Measurements from ENCODE around the gene FAIM2. TPM values are rescaled to one million over a fixed set of nuclear protein-coding genes. Genes with fewer than 3 reads are reported as not detected.

FAIM2 gene
- 0.04 TPM for total RNA-seq

DNA sequence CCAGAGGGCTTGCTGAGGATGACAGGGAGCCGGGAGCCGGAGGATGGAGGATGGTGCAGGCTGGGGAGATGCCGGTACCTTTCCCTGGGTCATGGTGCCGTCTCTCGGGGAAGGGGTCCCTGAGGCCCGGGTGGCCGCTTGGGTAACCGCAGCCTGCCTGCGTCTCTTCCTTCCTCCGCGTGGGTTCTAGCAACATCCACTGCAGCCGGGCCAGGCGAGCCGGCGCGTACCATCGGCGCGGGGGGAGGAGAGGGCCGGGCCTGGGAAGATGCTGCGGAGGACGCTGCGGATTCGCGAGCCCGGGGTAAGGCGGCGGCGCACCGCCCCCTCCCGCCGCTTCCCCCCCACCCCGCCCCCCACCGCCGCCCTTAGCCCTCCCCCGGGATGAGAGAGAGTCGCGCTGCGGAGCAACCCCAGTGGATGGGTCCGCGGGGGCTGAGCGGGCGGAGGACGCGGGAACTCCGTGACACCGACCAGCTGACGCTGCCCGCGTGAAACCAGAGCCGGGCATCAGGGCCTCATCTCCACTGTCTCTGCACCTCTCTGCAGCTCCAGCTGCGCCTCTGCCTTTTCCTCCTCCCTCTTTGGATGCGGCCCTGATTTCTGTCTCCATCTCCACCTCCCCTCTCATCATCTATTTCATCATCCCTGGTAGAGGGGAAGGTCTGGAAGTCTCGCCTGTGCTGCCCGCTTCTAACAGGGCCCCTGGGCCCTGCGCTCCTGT, at the start of gene FAIM2:
TSS of gene FAIM2 (minus strand) at position 201 of the 724 bp plus-strand sequence. CDS start at position 93, 108 bp downstream.
- peak; percentile 19 for ATAC-seq

DNA sequence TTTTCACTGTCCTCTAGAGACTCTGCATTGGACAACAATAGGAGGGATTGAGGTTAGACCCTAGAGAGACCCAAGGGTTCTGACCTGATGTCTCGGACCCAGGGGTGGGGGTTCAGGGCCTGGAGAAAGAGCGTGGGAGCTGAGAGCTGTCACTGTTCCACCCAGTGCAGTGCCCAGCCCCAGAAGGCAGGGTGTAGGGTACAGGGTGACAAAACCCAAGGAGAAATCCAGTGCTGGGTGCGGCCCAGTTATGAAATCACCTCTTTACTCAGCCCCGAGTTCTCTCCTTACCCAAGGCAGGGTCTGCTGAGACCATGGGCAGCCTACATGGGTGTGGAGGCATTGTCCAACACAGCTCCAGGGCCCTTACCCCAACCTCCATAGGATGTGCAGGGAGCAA, 49.5 kb upstream of the FAIM2 start:
- peak; percentile 63 for ATAC-seq

DNA sequence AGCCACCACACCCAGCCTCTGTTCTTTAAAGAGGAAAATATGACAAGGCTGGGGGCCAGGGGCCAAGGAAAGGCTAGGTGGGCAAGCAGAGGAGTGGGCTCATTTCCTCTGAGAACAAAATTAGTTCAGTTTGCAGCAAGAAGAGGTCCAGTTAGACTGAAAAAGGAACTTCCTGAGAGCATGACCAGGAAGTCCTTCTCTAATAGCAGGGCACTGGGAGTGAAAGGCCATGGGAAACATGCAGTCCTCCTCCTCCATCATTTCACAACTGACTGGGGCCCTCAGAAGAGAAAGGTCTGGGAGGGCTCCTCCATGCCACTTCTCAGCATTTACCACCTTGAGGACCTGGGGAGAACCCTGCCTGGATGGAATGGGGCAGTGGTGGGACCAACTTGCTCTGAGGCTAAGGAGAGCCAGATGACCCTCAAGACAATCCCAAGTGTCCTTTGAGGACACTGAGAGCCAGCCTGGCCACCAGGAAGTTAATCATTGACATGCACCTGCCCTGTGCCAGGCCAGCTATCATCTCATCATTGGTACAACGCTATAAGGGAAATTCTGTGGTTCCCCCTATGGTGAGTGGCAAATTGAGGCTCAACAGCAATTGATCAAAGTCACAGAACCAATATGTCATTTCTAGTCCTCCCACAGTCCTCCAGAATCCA, 48.8 kb upstream of the FAIM2 start:
- ATAC-seq: no peak

DNA sequence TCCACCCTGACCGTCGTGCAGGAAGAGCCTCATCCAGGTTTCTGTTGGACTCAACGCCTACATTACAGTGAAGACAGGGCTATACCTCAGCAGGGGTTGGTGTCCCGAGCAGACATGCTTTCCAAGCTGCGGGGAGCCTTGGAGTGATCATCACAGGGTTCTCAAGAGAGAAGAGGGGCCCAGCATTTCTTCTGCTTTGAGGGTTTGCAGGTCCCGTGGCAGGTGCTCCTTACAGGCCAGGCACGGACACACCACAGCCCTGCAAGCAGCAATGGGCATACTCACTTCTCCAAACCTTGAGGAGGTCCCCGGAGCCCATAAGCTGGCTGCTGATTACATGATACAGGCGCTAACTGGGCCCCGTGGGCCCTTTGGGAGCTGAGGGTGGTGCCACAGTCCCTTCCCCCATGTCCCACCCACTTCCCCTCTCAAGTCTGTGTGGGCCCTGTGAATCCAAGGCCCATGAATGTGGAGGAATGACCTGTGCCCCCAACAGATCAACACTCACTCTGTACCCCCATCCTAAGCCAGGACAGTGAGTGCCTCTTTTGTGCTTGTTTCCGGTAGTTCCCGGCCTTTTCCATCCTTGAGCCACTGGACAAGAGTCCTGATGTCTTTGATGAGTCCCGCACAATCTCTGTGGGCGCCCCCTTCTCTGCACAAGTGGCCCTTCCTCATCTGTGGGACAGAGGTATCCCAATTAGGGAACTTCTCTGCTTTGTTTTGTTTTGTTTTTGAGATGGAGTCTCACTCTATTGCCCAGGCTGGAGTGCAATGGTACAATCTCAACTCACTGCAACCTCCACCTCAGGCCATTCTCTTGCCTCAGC, 47.9 kb upstream of the FAIM2 start:
- no peak for ATAC-seq

DNA sequence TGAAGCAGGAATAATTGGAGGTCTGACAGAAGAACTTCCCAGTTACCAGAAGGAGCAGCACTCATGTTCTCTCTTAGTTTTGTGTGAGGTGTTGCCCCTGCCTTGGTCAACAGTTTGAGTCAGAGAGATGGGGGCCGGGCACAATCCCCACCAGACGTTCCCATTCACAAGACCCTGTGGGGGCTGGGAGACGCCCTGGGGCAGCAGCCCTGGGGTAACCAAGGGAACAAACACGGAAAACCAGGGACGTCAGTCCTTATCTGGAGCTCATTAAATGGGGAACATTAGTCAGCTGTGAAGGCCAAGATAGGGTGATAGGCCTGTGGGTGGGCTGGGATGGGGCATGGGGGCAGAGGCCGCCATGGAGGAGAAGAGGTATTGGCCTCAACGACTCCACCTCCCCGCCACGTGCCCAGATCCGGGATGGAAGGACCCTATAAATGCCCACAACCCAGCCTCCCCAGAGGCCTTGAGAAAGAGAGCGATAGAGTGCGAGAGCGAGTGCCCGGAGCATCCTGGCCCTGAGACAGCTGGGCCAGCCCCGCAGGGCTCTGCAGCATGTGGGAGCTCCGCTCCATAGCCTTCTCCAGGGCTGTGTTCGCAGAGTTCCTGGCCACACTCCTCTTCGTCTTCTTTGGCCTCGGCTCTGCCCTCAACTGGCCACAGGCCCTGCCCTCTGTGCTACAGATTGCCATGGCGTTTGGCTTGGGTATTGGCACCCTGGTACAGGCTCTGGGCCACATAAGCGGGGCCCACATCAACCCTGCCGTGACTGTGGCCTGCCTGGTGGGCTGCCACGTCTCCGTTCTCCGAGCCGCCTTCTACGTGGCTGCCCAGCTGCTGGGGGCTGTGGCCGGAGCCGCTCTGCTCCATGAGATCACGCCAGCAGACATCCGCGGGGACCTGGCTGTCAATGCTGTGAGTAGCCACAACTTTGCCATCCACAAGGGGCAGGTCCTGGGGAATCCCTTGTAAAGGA, 46.9 kb upstream of the FAIM2 start, which contains the start of gene AQP2:
TSS of gene AQP2 (plus strand) at position 465 of the 979 bp plus-strand sequence. CDS start at position 559, 94 bp downstream.
- ATAC-seq: no peak

DNA sequence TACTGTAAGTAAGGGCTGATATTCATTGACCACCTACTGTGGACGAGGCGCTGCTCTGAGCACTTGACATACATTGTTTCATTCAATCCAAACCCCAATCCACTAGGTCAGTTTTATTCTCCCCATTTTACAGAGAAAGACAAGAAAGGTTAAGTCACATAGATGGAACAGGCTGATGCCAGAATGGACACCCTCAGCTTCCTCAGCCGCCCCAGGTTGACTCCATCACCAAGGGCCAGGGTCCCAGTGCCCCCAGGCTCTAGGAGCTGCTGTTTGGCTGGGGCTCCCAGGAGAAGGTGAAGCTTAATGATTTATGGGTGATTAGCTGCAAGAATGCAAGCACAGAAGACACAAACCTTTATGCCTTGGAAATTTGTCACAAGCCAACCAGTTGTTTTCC, 46.2 kb upstream of the FAIM2 start:
- no peak for ATAC-seq

DNA sequence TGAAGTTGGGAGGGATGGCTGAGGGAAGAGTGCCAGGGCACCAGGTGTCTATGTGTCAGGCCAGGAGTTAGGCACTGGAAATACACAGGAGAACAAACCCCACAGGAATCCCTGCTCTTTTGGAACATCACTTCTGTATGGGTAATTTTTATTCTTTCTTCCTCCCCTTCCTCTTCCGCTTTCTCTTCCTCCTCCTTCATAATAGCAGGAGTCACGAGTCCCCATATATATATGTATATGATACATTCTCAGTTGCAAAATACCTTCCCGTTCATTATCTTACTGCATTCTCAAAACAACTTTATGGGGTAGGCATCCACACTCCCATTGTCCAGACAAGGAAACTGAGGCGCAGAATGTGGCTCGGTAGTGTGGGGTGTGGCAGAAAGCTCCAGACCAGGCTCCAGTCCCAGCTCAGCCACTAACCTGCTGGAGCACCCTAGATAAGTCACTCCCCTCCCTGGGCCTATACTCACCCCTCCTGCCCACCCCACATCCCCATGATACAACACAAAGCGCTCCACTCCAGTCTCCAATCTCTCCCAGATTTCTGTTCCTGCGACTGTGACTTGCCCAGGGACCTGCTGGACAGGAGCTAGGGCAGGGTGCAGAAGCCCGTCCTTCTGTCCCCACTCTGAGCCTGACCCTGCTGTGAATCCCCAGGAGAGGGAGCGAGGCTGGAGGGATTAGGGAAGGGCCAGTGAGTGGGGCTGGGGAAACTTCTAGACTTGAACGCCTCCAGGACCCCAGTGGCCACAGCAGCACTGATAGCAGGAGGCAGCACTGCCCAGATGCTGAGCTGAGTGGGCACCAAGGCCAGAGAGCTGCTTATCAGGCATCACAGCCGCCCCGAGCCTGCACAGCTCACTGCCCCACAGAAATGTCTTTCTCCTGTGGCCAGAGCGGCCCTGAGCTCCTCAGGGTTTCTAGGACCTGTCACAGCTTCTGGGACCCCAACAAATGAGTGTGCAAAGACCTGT, 45.5 kb upstream of the FAIM2 start:
- no peak for ATAC-seq

DNA sequence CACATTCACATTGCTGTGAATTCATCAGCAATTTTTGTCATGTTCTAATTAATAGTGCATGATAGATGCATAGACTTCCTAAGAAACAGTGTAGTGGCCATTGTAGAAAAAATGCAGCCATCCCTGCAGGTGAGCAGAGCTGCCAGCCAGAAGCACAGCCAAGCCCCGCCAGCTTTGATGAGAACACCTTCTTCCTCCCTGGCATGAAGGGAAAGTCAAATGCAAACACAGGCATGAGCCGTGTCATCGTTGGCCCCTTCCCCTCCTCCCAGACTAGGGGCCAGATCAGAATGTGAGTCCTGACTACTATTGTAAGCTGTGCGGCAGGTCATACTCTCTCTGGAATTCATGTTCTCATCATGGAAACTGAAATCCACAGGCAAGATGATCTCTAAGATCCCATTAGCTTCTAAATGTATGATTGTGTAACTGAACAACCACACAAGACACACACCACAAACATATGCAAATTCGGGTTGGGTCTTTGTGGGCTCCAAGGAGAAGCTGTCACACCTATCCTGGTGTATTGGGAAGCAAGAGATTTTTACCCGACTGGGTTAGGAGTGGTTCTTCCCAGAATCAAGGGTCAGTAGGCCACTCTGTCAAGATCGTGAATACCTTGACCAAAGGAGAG, 44.0 kb upstream of the FAIM2 start:
- no peak for ATAC-seq

DNA sequence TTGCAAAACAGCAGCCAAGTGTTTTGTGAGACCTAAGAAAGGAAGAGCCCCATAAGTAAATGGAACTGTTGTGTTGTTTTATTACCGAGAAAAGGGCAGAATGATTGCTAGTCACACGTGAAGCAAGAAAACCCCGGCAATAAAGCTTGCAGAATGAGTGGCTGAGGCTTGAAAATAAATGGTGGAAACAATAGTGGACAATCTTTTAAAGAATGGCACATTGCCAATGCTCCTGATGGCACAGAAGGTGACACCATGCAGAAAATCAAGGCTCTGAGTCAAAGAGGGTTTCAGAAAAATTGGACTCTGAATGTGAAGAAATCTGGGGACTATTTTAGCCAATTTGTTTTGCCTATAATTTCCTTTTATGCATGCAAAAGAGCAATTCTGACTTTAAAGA, 42.8 kb upstream of the FAIM2 start:
- no peak for ATAC-seq

DNA sequence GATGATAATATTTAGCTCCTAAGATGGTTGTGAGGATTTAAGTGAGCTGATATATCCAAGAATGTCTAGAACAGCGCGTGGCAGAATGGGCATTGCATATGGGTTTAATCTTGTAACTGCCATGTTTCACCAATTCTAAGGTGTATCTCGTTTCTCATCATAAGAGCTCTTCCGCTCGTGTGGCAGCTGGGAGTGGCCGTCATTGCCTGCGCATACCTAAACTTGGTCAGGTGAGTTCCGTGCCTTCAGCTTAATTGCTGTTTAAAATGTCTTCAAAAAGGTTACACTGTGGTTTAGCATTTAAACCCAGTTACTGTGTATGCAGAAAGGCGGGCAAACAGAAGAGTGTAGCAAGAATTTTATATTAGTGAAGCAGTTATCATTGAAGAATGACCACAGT, 42.4 kb upstream of the FAIM2 start:
- no peak for ATAC-seq

DNA sequence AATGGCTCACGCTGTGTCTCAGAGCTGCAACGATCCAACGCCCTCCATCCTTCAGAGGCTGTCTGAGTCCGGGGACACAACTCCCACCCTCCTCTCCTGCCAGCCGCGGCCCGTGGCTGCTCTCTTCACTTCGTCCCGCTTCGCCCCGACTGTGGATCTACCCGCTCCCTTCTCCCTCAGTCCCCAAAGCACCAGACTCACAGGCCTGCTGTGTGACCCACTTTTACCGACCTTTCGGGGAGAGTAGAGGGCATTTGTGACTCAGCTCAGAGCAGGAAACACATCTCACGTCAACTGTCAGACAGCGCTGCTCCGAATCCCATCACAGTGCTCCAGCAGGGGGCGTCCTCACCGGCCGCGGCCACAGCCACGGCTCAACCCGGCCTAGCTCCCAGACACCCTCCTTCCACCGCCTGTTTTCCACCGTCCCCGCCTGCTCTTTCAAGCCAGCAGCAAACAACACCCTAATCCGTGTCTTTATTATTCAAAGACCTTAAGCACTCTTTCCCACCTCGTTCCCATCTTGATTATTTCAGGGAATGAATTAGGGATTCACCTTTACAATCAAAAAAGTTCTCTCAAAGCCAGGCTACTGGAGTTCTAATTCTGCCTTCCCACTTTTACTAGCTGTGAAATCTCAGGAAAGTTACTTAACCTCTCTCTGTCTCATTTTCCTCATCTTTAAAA, 41.8 kb upstream of the FAIM2 start:
- peak; percentile 66 for ATAC-seq

DNA sequence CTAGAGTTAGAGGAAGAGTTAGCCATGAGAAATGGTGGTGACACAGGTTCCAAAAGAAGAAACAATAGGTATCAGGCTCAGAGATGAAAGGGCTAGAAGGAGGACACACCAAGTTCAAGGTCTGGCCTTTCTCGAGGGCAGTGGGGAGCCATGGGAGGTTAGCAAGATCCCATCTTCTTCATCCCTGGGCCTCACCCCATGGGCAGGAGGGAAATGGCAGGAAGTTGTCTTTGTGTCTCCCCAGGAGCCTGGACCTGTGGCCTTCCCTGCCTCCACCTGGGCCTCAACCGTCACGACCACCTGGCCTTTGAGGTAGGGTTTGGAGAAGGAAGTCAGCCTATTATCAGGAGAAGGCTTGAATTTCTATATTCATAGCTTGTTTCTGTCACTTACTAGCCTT, 41.0 kb upstream of the FAIM2 start:
- ATAC-seq: no peak

DNA sequence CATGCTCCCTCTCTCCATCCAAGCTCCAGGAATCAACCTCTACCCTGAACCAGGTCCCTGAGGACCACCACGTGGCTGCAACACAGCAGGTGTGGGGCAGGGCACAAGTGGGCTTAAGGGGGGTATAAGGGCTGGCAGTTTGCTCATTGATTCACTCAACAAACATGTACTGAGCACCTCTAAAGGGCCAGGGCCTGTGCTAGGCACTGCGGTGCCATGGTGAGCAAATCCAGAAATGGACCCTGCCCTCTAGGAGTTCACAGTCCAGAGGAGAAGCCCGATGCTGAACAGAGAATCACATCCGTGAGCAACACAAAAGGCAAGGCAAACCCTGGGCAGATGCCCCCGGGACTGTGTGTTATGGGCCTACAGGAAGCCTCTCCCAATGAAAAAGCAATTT, 40.3 kb upstream of the FAIM2 start:
- no peak for ATAC-seq

DNA sequence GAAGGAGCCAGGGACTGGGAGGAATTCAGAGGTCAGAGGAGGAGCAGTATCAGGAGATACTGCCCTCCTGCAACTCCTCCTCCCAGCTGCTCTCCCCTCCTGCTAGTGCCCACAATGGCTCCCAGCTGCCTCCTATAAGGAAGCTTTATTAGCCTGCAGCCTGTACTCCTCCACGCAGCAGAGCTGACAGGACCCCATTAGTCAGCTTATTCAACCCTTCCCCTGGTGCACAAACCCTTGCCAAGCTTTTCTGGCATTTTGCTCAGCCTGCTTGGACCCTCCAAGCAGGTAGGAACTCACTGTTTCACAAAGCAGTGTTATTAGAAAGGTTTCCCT, 39.9 kb upstream of the FAIM2 start:
- ATAC-seq: no peak

DNA sequence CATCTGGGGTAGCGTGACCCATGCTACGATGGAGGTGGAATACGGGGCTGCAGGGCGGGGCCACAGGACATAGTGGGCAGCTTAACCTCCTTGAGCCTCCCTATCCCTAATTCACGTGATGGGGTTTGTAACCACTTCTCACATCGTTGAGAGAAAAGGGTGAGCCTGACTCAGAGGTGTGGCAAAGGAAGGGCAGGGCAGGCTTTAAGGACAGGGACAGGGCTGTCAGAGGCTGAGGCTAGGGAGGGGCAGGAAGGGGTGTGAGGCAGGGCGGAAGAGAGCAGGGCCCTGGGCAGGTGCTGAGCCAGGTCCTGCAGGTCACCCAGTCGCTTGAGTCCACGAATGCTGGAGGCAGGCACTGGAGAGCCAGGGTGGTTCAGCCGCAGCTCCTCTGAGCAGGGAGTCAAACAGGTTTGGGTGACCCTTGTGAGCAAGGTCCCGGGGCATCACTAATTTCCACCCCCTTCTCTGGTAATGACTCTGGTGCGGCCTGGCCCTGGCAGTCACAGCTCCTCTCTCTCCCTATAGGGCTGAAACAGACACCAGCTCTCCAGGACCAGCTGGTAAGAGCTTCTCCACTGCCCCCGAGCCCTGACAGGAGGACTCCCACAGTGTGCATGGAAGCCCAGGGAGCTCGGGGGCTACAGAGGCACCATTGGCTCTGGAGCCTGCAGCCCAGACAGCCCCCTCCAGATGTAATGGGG, 39.4 kb upstream of the FAIM2 start:
- peak; percentile 94 for ATAC-seq

DNA sequence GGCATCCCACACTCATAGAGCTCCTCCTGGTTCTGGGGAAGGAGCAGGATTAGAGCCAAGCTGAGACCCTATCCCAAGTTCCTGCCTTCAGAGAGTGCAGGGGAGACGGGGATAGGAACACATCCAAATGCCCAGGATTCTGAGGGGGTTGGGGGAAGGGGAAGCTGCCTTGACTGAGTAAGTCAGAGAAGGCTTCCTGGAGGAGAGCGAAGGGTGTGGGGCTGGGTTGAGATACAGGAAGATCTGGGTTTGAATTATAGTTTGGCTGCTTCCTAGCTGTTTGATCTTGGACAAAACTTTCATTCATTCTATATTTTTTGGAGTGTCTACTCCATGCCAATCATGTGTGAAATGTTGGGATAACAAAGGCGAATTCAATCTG, 38.8 kb upstream of the FAIM2 start:
- no peak for ATAC-seq

DNA sequence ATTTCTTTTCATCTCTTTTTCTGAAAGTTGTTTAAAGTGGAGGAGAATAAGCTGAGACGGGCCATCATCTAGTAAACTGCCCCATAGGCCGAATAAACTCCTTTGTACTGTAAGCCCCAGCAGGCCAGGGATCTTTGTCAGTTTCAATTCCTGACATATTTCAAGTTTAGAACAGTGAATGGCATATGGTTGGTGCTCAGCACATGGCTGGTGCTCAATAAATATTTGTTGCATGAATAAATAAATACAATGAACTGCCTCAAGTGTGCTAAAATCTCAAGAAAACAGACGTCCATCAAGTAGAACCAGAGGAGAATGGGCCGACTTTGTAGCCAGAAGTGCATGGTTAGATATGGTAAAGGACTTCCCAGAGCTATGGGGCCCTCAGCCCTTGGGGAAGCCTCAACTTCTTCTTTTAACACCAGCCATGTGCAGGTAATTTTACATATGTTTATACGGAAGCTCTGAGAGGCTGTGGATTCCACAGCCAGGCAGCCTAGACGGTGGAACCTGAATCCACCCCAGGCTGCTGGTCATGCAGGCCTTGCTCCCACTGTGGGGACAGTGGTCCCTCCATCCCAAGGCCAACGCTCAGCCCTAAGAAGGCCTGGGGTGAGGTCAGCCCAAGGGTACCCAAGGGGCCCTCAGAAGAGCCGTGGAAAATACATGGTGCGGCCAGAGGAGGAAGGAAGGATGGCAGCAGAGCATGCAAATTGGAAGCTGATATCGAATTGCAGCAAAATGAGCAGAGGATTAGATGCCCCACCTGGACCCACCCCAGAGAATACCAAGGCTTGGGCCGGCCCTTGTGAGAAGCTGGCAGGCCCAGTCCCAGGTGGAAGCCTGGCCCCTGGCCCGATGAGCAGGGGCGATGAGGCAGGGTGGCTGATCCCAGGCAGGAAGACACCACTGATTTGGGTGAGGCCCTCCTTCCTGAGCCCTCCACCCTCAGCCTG, 38.1 kb upstream of the FAIM2 start:
- no peak for ATAC-seq

DNA sequence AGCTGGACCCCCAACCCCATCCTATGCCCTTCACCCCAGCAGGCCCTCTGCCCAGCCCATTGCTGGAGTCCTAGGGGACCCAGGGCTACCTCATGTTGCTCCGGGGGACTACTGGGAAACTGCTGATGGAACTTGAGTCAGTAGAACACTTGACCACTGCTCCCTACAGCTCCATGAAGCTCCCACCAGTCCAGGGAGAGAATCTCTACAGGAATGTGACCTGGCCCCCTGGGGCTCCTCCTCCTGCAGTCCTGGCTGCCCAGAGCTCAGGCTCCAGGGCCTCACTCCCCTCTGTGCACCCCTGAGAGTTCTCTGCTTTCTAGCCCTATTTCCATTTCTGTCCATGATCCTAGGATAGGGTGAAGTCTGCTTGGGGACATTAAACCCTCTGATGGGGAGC, 36.0 kb upstream of the FAIM2 start:
- no peak for ATAC-seq

Measured in esophagus mucosa (tissue), 1 donor.